ENCODE measurements around the gene DMD.

DMD gene

DNA sequence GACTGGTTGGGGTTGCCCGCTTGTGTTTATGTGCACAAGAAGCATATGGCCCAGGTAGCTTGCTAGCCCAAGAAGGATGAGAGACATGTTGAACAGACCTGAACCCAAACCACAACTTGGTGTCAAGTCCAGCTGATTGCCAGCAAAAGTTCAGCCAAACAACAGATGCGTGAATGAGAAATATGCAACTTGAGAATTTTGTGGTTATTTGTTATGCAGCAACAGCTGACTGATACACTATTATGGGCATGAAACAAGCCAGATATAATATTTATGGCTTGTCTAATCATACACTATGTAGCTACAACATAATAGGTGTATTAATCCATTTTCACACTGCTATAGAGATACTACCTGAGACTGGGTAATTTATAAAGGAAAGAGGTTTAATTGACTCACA, 2073.2 kb downstream of the DMD start:
- no peak for DNase-seq

- DNase-seq, result no peak
These were observed 2075.2 kb downstream of the DMD start for GRCh38 chrX:31136144-31136611.

DNA sequence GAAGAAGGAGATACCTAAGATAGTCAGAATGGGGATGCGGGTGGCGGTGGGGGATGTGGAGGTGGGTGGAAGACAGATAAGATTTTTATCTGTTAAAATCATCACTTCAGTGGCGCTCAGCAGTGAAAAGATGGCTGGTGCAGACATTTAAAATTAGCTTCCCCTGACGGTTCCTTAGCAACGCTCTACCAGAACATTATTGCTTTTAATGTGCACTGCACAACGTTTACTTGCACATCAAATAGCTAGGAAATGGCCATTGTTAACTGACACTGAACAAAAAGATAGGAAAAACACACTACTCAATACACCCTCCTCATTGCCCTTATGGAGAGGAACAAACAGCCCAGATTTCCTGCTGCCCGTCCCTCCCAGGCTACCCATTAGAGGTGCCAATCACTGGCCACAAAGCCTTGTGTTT, 2078.5 kb downstream of the DMD start:
- DNase-seq, result peak; percentile 65 to 86

GRCh38 chrX:31130457-31131220, 2080.7 kb downstream of the DMD start:
- no peak for DNase-seq

DNA sequence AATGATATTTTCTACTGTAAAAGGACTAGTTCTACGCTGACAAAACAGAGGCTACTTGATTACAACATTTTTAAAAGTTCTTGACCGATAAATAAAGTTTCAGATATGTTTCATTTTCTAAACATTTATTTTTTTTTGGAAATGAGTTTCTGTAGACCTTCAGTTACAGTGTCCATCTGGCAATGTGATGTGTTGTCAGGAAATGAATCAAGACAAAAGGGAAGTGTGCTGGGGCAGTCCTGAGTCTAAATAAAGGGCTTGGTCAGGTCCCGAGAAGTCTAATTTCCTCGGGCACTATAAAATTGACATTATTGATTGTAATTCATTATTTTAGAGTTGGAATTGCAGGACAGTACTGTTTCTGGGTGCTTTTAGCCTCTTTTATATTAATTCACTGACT, 2082.5 kb downstream of the DMD start:
- DNase-seq, result no peak

DNA sequence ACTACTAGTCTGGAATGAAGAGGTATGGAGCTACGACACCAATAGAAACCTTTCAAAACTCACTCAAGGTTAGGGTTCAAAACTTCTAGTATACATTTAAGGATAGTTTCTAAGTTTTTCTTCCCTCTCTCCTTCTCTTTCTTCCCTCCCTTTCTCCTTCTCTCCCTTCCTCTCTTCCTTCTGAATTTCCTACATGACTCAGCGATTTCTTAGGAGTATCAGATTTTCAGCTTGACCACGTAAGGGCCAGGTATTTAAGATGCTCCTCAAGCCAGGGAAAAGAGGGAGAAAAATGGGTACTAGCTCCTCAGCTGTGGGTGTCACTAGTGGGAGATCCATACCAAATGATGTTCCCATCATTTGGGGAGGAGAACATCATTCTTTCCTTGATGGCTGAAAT, 2083.6 kb downstream of the DMD start:
- no peak for DNase-seq

DNA sequence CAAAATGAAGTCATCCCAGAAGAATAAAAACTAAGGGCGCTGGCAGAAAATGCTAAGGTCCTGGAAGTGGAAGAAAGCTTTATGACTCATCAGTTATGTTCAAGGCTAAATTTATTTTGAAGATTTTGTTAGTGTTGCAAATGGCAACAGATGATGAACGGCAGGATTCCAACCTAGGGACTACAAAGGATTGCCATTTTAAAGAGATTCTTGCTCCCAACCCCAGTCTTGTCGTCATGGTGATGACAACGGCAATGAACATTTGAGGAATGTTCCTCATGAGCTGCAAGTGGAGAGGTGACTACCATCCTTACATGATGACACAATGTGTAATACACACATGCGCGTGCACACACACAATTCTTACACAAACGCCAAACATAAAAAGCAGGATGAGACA, 2085.1 kb downstream of the DMD start:
- no peak for DNase-seq

- peak; percentile 30 to 62 for DNase-seq
These were observed 2086.8 kb downstream of the DMD start for GRCh38 chrX:31124536-31124935.

GRCh38 chrX:31123335-31123734, 2088.0 kb downstream of the DMD start:
- DNase-seq, result no peak

DNA sequence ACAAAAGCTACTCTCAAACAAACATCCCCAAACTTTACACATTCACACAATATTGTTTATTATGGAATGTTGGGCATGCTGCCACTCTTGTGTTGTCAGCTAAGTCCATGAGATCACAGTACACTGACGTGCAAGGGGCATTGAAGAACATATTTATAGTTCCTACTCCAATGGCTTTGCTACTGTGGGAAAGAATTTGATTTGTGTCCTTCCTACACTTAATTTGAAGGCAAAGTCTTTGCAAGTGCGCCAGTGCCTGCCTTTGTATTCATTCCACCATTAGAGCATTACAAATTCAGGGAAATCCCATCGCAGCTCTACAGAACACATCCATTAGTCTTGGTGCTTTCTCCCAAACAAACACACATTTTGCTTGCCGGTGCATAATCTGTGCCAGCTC, 2094.1 kb downstream of the DMD start:
- DNase-seq, result no peak

- no peak for DNase-seq
These were observed 2096.0 kb downstream of the DMD start for GRCh38 chrX:31115398-31115797.

DNA sequence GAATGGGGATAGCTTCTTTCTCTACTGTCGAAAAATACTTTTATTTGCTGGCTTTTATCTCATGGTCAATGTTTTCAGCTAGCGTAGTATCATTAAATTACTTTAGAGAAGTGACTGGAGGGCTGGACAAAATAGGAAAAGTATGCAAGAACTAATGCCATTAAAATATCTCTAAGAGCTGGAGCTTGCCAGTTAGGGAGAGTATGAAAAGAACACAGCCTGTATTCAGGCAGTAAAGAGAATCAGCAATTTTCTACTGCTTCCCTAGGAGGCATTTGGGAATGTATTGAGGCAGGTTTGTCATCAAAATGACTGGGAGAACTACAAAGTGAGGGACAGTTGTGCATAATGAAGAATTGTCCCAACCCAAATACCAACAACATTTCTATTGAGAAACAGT, 2096.5 kb downstream of the DMD start:
- DNase-seq, result no peak

GRCh38 chrX:31112226-31112999, 2098.9 kb downstream of the DMD start:
- DNase-seq, result no peak

DNA sequence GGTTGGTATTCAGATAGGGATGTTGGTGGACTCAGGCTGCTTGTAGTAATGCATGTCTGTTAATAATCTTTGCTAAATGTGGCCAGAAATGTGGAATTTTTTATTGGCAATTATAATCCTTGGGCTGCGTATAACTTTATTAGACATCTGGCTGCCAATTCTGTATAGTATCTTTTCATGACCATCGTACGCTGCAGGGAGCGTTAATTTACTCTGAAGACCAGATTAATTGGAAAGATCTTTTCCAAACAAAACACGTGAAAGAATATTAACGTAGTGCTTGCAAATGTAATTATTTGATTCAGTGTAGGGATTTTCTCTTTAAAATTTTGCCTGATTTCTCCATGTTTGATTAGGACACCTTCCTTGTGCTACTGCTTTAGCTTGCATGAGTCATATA, 2100.7 kb downstream of the DMD start:
- DNase-seq, result no peak

DNA sequence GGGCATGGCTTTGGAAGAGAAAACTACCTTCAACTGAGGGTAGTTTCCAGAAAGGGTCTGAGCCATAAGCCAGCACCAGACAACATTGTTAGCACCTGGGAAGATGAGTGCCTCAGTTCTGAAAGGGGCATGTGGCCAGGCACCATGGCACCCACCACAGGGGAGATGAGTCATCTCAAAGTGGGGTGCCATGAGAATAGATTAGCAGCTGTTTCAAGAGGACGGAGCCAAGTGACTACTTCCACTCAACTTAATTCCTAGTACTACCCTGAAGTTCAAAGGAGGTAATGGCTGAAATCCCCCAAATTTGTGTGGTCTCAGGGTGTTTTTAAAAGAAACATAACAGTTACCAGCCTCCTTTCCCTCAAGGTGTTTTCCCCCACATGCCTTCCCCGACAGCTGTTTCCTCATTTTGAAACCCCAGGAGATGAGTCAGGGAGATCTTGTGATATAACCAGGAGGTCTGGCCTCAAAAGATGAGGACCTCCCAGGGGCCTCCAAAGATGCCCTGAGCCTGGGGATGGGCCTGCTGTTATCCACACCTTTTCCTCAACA, 2111.7 kb downstream of the DMD start:
- no peak for DNase-seq

DNA sequence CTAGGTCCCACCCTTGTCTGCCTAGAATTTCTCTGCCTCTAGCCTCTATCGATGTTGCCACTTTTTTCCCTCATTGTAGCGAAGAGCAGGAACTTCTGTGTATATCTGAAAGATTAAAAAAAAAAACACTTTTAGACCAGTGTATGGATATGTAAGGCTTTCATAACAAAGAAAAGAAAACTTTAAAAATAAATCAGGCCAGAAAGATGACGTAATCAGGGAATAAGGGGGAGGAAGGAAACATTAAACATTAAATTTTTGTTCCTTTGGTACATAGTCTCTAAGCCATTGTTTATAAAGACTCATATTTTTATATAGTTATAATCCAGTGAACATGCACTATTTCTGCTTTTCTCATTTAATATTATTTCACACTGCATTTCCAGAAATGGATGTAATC, 2113.3 kb downstream of the DMD start:
- no peak for DNase-seq

GRCh38 chrX:31093639-31093975, 2117.7 kb downstream of the DMD start:
- DNase-seq, result no peak

DNA sequence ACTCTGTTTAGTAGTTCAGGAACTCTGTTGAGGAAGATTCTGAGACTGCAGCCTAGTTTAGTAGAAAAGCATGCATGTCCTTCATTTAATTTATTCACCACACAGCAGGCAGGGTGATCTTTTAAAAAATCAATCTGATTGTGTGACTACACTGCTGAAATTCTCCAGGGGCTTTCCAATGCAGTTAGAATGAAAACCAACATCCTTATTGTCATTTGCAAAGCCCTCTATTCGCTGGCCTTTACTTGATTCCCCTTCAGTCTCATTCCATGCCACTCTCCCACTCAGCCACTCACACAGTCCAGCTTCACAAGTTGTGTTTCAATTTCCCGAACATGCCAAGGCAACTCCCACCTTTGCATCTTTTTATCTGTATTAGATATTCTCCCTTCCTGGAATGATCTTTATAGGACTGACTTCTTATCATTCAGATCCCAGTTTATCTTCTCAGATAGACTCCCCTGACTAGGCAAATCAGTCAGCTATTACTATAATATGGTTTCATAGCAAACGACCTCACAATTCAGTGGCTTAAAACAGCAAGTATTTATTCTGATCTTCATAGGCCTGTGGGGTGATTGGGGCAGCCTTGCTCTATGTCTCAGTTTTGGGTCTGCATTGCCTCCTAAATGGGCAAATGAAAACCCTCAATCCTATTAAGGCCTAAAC, 2118.2 kb downstream of the DMD start:
- DNase-seq, result no peak

- no peak for DNase-seq
These were observed 2118.9 kb downstream of the DMD start for GRCh38 chrX:31092476-31092875.

DNA sequence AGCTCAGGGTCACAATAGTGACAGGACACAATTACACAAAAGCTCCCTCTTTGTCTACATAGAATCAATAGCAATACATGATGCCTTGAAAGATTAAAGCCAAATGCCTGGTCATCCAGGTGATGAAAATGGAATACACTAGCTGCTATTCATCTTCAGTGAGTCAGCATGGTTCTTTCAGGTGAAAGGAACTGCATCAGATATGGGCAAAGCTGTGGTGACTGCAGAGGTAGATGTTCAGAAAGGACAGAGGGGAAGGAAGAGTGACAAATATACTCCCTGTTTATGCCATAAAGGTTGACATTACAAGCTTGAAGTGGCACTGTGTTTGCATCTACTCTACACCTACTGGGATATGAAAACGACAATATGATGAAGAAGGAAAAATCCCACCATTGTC, 2119.5 kb downstream of the DMD start:
- DNase-seq, result no peak

GRCh38 chrX:31074522-31074921, 2136.8 kb downstream of the DMD start:
- DNase-seq, result no peak

DNA sequence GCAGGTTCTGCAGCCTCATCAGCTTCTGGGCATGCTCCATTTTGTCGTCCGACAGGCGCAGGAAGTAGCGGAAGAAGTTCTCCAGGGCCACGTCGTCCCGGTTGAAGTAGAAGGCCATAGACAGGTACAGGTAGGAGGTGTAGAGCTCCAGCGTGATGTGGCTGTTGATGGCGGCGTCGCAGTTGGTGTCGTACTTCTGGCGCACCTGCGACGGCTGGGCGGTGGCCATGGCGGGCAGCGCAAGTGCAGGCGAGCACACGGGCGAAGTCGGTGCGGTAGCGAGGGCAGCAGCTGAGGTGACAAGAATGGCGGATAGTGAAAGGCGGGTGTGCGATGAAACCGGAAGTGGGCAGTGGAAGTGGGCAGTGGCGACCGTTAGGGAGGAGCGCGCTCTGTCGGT, 2139.6 kb downstream of the DMD start, which contains the start of gene FTHL17:
Gene FTHL17, minus strand, starts transcription at position 317 of the 400 bp plus-strand sequence. Its CDS starts 88 bp downstream, at position 229.
- no peak for DNase-seq

DNA sequence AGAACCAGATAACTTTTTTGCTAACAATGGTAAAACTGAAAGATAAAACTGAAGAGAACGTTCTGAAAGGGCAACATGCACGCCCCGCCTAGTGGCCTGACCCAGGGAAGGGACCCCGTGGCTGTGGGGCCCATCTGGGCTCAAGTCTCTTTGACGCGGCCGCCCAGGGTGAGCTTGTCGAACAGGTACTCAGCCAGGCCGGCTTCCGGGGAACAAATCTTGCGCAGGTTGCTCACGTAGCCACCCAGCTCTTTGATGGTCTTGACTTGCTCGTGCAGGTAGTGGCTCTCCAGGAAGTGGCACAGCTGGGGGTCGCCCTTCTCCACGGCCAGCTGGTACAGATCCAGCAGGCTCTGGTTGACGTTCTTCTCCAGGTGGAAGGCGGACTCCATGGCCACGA, 2140.1 kb downstream of the DMD start:
- DNase-seq, result no peak

All from NCI-H2081 (cell line).